K562 (cell line): ENCODE results near the gene SH3BGRL3. TPM values are rescaled to one million over a fixed set of nuclear protein-coding genes. Genes with fewer than 3 reads are reported as not detected.
A peak's percentile ranks its signal among the peaks of the same experiment; 100 is the strongest.

Source experiments
- ATF1 ChIP-seq, 2 experiments: fragments of 450-650 bp in 1 of 2; IDR thresholded peaks; 2 replicates each; pipeline ENCODE4 v1.6.1; 2016; ENCODE audit warnings: missing compliant biosample characterization in 1 of 2, missing genetic modification characterization in 1 of 2
- BCOR ChIP-seq: fragments of 450-650 bp; IDR thresholded peaks from 2 replicates; pipeline ENCODE4 v1.6.1; 2016
- BHLHE40 ChIP-seq: IDR thresholded peaks from 2 replicates; pipeline ENCODE4 v1.6.1; 2011; ENCODE audit warnings: low read length, improper control_type of control experiment
- FOXK2 ChIP-seq, 2 experiments: fragments of 450-650 bp; IDR thresholded peaks in 1 of 2; conservative IDR thresholded peaks in 1 of 2; 2 replicates each; pipeline ENCODE4 v1.6.1; 2016; ENCODE audit warnings: low read depth in 2 of 2, mild to moderate bottlenecking in 1 of 2
- IFI16 ChIP-seq: fragments of 250-450 bp; sonication (Bioruptor Pico); IDR thresholded peaks from 2 replicates; pipeline ENCODE4 v2.1.2; 2022; ENCODE audit warnings: mild to moderate bottlenecking, inconsistent platforms
- NFRKB ChIP-seq: fragments of 450-650 bp; IDR thresholded peaks from 2 replicates; pipeline ENCODE4 v1.6.1; 2016; ENCODE audit warnings: low read depth
- SETDB1 ChIP-seq: IDR thresholded peaks from one replicate; pipeline ENCODE4 v1.6.1; 2012; ENCODE audit warnings: low read length, control low read depth, inconsistent platforms
- STAT5A ChIP-seq: IDR thresholded peaks from 2 replicates; pipeline ENCODE4 v1.6.1; 2012; ENCODE audit warnings: low read length, inconsistent platforms, borderline replicate concordance
- polyA plus RNA-seq, 8 experiments: library from polyadenylated mRNA; depleted of rRNA in 4 of 8; stranded (reverse) in 5 of 8; unstranded in 3 of 8; fragments of >200 nt; fragmentation: Nextera tagmentation in 2 of 8; fragmentation: Illumina TruSeq in 1 of 8; extraction: Ambion mirVana in 2 of 8; extraction: Trizol in 1 of 8; gene quantifications; 2 replicates each; pipeline versions ENCODE4 v1.2.1 to v1.2.3, GENCODE V29; 2011 to 2014; ENCODE audit warnings: inconsistent platforms in 1 of 8, missing spikeins in 1 of 8
- total RNA-seq, 7 experiments: library from RNA; depleted of rRNA in 6 of 7; stranded (reverse); fragments of >200 nt in 6 of 7; fragmentation: Illumina TruSeq in 2 of 7; extraction: Trizol in 2 of 7; gene quantifications; 2 replicates each; pipeline versions ENCODE4 v1.2.1 to v1.2.3, GENCODE V29; 2011 to 2021; ENCODE audit warnings: low replicate concordance in 1 of 7
- TF ChIP-seq, protein P1 (sequence below): fragments of 450-650 bp; IDR thresholded peaks from 2 replicates; pipeline ENCODE4 v1.6.1; 2016; ENCODE audit warnings: low read depth
- TF ChIP-seq, protein P2 (sequence below): fragments of 250-450 bp; sonication (Bioruptor Pico); IDR thresholded peaks from 2 replicates; pipeline ENCODE4 v1.8.0; 2021; ENCODE audit warnings: moderate library complexity, mild to moderate bottlenecking, inconsistent platforms
- TF ChIP-seq, protein P3 (sequence below): sonication (generic); formaldehyde crosslinking; IDR thresholded peaks from 2 replicates; pipeline ENCODE4 v1.8.0; 2023; ENCODE audit warnings: mild to moderate bottlenecking, missing genetic modification reagents
- TF ChIP-seq, protein P4 (sequence below): fragments of 250-450 bp; sonication (Bioruptor Pico); IDR thresholded peaks from 2 replicates; pipeline ENCODE4 v1.9.0; 2021; ENCODE audit warnings: mild to moderate bottlenecking, inconsistent platforms
- TF ChIP-seq, protein P5 (sequence below): fragments of 250-450 bp; sonication (Bioruptor Pico); IDR thresholded peaks from 2 replicates; pipeline ENCODE4 v1.5.1; 2021; ENCODE audit warnings: mild to moderate bottlenecking

SH3BGRL3 gene
- total and polyA plus RNA-seq, 9 of the 15 experiments (the other 6 are each of a cell fraction or from before 2014, with no cell fraction given) = 30.3 to 140 (median 54.2) TPM

DNA sequence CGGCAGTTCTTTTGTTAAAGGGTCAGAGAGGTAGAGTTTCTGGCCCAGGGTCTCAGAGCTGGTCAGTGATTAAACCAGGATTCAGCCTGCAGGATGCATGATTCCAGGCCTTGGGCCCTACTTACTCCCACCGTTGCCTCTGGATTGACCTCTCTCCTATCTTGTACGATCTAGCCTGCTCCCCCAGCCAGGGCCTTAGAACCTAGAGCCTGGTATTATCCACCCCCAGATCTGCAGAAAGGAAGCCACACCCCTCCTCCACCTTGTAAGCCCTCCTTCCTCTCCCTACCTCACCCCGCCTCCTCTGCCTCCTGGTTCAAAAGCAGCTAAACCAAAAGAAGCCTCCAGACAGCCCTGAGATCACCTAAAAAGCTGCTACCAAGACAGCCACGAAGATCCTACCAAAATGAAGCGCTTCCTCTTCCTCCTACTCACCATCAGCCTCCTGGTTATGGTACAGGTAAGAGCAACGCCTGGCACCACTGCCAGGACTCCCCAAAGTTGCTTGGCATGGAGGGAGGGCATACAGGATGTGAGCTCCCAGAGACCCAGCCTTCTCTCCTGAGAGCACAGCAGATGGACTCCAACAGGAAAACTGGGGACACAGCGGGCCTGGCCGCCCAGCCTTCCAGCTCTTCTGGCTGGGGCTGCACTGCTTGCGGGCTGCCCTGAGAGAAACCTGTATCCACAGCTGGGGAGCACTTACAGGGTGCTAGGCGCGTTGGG lies 37.9 kb downstream of the SH3BGRL3 start, which contains the start of gene CD52 (continued):
- TF ChIP-seq, protein P1, sequence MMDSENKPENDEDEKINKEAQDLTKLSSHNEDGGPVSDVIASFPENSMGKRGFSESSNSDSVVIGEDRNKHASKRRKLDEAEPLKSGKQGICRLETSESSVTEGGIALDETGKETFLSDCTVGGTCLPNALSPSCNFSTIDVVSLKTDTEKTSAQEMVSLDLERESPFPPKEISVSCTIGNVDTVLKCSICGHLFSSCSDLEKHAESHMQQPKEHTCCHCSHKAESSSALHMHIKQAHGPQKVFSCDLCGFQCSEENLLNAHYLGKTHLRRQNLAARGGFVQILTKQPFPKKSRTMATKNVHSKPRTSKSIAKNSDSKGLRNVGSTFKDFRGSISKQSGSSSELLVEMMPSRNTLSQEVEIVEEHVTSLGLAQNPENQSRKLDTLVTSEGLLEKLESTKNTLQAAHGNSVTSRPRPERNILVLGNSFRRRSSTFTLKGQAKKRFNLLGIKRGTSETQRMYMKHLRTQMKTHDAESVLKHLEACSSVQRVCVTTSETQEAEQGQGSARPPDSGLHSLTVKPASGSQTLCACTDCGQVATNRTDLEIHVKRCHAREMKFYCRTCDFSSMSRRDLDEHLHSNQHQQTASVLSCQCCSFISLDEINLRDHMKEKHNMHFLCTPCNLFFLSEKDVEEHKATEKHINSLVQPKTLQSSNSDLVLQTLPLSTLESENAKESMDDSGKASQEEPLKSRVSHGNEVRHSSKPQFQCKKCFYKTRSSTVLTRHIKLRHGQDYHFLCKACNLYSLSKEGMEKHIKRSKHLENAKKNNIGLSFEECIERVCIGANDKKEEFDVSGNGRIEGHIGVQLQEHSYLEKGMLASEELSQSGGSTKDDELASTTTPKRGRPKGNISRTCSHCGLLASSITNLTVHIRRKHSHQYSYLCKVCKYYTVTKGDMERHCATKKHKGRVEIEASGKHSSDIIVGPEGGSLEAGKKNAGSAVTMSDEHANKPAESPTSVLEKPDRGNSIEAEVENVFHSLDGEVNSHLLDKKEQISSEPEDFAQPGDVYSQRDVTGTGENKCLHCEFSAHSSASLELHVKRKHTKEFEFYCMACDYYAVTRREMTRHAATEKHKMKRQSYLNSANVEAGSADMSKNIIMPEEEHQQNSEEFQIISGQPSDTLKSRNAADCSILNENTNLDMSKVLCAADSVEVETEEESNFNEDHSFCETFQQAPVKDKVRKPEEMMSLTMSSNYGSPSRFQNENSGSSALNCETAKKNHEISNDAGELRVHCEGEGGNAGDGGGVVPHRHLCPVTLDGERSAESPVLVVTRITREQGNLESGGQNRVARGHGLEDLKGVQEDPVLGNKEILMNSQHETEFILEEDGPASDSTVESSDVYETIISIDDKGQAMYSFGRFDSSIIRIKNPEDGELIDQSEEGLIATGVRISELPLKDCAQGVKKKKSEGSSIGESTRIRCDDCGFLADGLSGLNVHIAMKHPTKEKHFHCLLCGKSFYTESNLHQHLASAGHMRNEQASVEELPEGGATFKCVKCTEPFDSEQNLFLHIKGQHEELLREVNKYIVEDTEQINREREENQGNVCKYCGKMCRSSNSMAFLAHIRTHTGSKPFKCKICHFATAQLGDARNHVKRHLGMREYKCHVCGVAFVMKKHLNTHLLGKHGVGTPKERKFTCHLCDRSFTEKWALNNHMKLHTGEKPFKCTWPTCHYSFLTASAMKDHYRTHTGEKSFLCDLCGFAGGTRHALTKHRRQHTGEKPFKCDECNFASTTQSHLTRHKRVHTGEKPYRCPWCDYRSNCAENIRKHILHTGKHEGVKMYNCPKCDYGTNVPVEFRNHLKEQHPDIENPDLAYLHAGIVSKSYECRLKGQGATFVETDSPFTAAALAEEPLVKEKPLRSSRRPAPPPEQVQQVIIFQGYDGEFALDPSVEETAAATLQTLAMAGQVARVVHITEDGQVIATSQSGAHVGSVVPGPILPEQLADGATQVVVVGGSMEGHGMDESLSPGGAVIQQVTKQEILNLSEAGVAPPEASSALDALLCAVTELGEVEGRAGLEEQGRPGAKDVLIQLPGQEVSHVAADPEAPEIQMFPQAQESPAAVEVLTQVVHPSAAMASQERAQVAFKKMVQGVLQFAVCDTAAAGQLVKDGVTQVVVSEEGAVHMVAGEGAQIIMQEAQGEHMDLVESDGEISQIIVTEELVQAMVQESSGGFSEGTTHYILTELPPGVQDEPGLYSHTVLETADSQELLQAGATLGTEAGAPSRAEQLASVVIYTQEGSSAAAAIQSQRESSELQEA = no peak
- TF ChIP-seq NFRKB (no peak), SETDB1 (no peak), ATF1 (CRISPR knock-in tag; IDR thresholded peaks at IDR 0.05) (no peak), ATF1 (tag; IDR thresholded peaks at IDR 0.05) (no peak), FOXK2 (conservative IDR thresholded peaks at IDR 0.05 in 1 of 2, IDR thresholded peaks at IDR 0.05 in 1 of 2; ENCODE audit: low read depth in 2 of 2) (0 out of 4 replicates have a peak, but pooled peaks of 1 of the 2 experiments have one; percentile 14), STAT5A (no peak), IFI16 (no peak), BHLHE40 (no peak), BCOR (0 out of 2 replicates have a peak, but pooled peaks have one; percentile 14)
- TF ChIP-seq, protein P2, sequence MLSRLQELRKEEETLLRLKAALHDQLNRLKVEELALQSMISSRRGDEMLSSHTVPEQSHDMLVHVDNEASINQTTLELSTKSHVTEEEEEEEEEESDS (CRISPR knock-in tag) = no peak
- TF ChIP-seq, protein P3, sequence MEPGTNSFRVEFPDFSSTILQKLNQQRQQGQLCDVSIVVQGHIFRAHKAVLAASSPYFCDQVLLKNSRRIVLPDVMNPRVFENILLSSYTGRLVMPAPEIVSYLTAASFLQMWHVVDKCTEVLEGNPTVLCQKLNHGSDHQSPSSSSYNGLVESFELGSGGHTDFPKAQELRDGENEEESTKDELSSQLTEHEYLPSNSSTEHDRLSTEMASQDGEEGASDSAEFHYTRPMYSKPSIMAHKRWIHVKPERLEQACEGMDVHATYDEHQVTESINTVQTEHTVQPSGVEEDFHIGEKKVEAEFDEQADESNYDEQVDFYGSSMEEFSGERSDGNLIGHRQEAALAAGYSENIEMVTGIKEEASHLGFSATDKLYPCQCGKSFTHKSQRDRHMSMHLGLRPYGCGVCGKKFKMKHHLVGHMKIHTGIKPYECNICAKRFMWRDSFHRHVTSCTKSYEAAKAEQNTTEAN (CRISPR knock-in tag) = no peak
- TF ChIP-seq, protein P4, sequence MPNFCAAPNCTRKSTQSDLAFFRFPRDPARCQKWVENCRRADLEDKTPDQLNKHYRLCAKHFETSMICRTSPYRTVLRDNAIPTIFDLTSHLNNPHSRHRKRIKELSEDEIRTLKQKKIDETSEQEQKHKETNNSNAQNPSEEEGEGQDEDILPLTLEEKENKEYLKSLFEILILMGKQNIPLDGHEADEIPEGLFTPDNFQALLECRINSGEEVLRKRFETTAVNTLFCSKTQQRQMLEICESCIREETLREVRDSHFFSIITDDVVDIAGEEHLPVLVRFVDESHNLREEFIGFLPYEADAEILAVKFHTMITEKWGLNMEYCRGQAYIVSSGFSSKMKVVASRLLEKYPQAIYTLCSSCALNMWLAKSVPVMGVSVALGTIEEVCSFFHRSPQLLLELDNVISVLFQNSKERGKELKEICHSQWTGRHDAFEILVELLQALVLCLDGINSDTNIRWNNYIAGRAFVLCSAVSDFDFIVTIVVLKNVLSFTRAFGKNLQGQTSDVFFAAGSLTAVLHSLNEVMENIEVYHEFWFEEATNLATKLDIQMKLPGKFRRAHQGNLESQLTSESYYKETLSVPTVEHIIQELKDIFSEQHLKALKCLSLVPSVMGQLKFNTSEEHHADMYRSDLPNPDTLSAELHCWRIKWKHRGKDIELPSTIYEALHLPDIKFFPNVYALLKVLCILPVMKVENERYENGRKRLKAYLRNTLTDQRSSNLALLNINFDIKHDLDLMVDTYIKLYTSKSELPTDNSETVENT = no peak
- TF ChIP-seq, protein P5, sequence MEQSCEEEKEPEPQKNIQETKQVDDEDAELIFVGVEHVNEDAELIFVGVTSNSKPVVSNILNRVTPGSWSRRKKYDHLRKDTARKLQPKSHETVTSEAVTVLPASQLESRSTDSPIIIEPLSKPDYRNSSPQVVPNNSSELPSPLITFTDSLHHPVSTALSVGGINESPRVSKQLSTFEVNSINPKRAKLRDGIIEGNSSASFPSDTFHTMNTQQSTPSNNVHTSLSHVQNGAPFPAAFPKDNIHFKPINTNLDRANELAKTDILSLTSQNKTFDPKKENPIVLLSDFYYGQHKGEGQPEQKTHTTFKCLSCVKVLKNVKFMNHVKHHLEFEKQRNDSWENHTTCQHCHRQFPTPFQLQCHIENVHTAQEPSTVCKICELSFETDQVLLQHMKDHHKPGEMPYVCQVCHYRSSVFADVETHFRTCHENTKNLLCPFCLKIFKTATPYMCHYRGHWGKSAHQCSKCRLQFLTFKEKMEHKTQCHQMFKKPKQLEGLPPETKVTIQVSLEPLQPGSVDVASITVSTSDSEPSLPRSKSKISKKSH (CRISPR knock-in tag) = no peak
